ENCODE data around the gene ZNRF3.
"Not testable (repeated sequence)": the region's sequence is repeated elsewhere in the genome, so short reads cannot be mapped to it uniquely, and the experiment has no call there.

The ZNRF3 gene

DNA sequence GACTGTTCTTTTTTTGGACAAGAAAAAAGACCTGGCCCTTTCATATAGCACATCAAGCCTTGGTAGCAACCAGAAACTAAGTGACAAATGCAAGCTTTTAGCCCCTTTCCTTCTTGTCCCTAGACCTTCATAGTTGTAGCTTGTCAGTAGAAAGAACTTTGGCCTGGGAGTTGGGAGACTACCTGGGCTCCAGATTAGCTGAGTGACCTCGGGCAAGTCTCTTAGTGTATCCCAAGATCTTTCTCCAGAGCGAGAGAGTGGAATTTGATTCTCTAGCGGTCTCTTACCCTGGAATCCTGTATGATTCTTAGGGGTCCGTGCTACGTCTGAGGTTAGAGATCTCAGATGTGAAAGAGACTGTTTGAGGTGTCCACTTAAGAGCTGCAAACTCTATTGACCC lies 59.0 kb downstream of the ZNRF3 start:
- H3K9me3 Mint-ChIP-seq: peaks cover 17% of the 10 kb centered on the region
- H3K27me3 Mint-ChIP-seq (ENCODE audit: low read depth): no peaks in the 10 kb centered on the region
- H3K4me3 Mint-ChIP-seq: no peak overlapping the region
- peak overlapping the region; percentile 73 to 87 (median 76) for H3K27ac Mint-ChIP-seq
- H3K36me3 Mint-ChIP-seq (ENCODE audit: low read depth): peaks cover 30% of the 10 kb centered on the region
- TF ChIP-seq, protein P1, sequence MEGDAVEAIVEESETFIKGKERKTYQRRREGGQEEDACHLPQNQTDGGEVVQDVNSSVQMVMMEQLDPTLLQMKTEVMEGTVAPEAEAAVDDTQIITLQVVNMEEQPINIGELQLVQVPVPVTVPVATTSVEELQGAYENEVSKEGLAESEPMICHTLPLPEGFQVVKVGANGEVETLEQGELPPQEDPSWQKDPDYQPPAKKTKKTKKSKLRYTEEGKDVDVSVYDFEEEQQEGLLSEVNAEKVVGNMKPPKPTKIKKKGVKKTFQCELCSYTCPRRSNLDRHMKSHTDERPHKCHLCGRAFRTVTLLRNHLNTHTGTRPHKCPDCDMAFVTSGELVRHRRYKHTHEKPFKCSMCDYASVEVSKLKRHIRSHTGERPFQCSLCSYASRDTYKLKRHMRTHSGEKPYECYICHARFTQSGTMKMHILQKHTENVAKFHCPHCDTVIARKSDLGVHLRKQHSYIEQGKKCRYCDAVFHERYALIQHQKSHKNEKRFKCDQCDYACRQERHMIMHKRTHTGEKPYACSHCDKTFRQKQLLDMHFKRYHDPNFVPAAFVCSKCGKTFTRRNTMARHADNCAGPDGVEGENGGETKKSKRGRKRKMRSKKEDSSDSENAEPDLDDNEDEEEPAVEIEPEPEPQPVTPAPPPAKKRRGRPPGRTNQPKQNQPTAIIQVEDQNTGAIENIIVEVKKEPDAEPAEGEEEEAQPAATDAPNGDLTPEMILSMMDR (IDR thresholded peaks at IDR 0.05; ENCODE audit: unreplicated experiment in 3 of 3): no peak
- peaks cover 69% of the 10 kb centered on the region for H3K4me1 Mint-ChIP-seq

DNA sequence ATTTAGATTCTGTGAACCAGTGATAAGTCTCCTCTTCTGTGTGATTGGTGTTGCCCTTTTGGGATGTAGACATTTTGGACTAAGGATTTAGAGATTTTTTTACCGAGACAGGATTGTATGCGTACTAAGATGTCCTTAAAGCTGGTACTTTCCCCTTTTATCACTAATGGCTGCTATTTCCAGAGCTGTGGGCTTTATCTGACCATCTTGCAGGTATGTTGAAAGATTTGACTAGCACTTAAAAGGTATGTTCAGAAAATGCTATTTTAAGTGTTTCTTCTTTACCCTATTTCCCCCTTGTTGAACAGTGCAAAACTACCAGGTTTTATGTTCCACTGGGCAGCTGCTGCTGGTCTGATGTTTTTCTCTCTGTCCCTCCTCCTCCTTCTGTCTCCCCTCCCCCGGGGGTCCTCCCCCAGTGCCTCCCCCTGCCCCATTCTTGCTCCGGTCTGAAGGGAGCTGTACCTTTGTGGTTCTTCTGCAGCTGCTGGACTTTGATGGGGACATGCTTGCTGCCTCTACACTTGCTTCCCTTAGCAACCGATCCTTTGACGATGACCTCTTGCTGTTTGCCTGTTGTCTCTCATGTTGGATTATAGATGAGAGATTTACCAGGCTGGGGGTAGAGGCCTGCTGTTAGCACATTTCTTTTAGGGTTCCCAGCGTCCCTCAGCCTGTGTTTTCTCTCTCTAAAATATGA lies 59.6 kb downstream of the ZNRF3 start:
- H3K27ac Mint-ChIP-seq: peak overlapping the region; percentile 73 to 87 (median 76)
- TF ChIP-seq, protein P1 (IDR thresholded peaks at IDR 0.05; ENCODE audit: unreplicated experiment in 3 of 3): no peak
- peaks cover 20% of the 10 kb centered on the region for H3K9me3 Mint-ChIP-seq
- no peaks in the 10 kb centered on the region for H3K27me3 Mint-ChIP-seq (ENCODE audit: low read depth)
- H3K4me3 Mint-ChIP-seq: peak overlapping the region; percentile 30 to 43 (median 30)
- H3K4me1 Mint-ChIP-seq: peaks cover 64% of the 10 kb centered on the region
- peaks cover 30% of the 10 kb centered on the region for H3K36me3 Mint-ChIP-seq (ENCODE audit: low read depth)

GRCh38 chr22:28943501-28943879 lies 60.1 kb downstream of the ZNRF3 start:
- peaks cover 22% of the 10 kb centered on the region for H3K9me3 Mint-ChIP-seq
- H3K4me3 Mint-ChIP-seq: peak overlapping the region; percentile 30 to 43 (median 30)
- peak overlapping the region; percentile 73 to 87 (median 76) for H3K27ac Mint-ChIP-seq
- no peaks in the 10 kb centered on the region for H3K27me3 Mint-ChIP-seq (ENCODE audit: low read depth)
- H3K4me1 Mint-ChIP-seq: peaks cover 61% of the 10 kb centered on the region
- TF ChIP-seq, protein P1 (IDR thresholded peaks at IDR 0.05; ENCODE audit: unreplicated experiment in 3 of 3): no peak
- H3K36me3 Mint-ChIP-seq (ENCODE audit: low read depth): peaks cover 34% of the 10 kb centered on the region

- Mint-ChIP-seq H3K4me3 (no peak overlapping the region), H3K27ac (no peak overlapping the region), H3K27me3 (ENCODE audit: low read depth) (no peaks in the 10 kb centered on the region), H3K9me3 (peaks cover 23% of the 10 kb centered on the region), H3K4me1 (peaks cover 58% of the 10 kb centered on the region), H3K36me3 (ENCODE audit: low read depth) (peaks cover 36% of the 10 kb centered on the region)
- TF ChIP-seq, protein P1 (IDR thresholded peaks at IDR 0.05; ENCODE audit: unreplicated experiment in 3 of 3): no peak
Measured at GRCh38 chr22:28947125-28947524, 63.8 kb downstream of the ZNRF3 start.

DNA sequence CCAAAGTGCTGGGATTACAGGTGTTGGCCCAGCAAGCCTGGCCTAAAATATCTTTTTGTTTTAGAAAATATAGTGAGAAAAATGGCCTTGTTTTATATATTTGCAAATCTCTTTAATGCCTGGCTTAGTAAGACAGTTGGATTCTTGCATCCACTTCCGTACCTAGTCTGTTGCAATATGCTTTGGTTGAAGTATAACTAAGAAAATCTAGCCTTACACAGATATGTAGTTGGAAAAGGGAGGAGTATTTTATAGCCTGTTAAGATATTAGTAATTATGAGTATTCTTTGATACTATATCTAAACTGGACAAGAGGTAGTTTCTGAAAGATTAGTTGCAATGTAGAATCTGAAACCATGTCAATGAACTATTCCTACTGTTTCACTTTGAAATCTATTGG lies 65.1 kb downstream of the ZNRF3 start:
- peaks cover 58% of the 10 kb centered on the region for H3K4me1 Mint-ChIP-seq
- peaks cover 36% of the 10 kb centered on the region for H3K36me3 Mint-ChIP-seq (ENCODE audit: low read depth)
- TF ChIP-seq, protein P1 (IDR thresholded peaks at IDR 0.05; ENCODE audit: unreplicated experiment in 3 of 3): no peak
- no peaks in the 10 kb centered on the region for H3K27me3 Mint-ChIP-seq (ENCODE audit: low read depth)
- peak overlapping the region in 1 of 3 experiments; percentile 29 for H3K27ac Mint-ChIP-seq
- H3K9me3 Mint-ChIP-seq: peaks cover 23% of the 10 kb centered on the region
- no peak overlapping the region for H3K4me3 Mint-ChIP-seq

DNA sequence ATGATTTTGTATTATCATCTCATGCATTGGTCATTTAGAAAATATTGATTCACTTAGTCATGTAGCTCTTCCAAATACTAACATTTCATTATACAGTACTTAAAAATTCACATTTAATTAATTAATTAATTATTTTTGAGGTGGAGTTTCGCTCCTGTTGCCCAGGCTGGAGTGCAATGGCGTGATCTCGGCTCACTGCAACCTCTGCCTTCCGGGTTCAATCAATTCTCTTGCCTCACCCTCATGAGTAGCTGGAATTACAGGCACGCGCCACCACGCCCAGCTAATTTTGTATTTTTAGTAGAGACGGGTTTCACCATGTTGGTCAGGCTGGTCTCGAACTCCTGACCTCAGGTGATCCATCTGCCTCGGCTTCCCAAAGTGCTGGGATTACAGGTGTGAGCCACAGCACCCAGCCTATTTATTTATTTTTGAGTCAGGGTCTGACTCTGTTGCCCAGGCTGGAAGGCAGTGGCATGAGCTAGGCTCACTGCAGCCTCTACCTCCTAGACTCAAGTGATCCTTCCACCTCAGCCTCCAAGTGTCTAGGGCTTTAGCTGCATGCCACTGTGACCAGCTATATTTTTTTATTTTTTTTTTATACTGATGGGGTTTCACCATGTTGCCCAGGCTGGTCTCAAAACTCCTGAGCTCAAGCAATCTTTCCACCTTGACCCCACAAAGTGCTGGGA lies 65.6 kb downstream of the ZNRF3 start:
- peak overlapping the region; percentile 22 to 98 (median 90) for H3K27ac Mint-ChIP-seq
- H3K4me3 Mint-ChIP-seq; H3K27me3 Mint-ChIP-seq (ENCODE audit: low read depth): not testable (repeated sequence)
- peaks cover 23% of the 10 kb centered on the region for H3K9me3 Mint-ChIP-seq
- H3K4me1 Mint-ChIP-seq: peaks cover 58% of the 10 kb centered on the region
- H3K36me3 Mint-ChIP-seq (ENCODE audit: low read depth): peaks cover 32% of the 10 kb centered on the region

All from nephron (organoid).